Muscle of back (tissue), 11 donors: ENCODE measurements around the gene ANK3. TPM values are rescaled to one million over a fixed set of nuclear protein-coding genes. Genes with fewer than 3 reads are reported as not detected.
A peak's percentile ranks its signal among the peaks of the same experiment; 100 is the strongest.

Experiments
- DNase-seq, 3 donors: peaks; one replicate each; pipeline versions ENCODE4 v3.0.0 to v3.0.0-alpha.2; 2013
- polyA plus RNA-seq, 10 donors: library from polyadenylated mRNA; unstranded; fragments of 120-200 nt; gene quantifications; one replicate each; pipeline ENCODE4 v1.2.1, GENCODE V29; 2013; ENCODE audit not compliant: insufficient read length in 10 of 10

ANK3 gene
- polyA plus RNA-seq, 10 donors = 64.6 to 165 (median 101) TPM

DNA sequence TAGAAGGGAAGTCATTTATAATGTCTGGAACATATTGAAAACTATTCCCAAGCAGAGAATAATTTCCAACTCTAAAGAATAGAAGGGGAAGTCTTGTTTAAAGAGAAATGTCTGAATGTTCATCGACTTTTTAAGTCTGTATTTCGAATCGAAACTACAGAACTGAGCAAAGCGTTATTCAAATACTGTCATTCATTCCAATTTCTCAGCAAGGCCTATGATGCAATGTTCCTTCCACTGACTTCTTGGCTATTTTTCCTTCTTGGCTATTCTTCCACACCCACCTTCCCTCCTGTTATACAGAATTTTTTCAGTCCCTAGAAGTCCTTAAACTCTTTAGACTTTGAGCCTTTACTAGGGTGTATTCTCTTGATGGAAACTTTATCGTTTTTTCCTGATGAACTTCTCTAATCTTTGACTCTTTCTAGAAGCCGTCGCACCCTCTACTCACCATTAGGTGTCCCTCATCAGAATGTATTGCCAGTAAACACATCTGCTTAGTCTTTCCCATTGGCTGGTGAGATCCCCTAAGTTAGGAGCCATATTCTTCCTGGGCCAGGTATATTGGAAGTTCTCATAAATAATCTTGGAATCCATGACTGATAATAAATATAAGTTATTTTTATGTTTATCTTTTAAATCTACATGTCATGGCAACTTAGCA lies 247.6 kb downstream of the ANK3 start:
- peak in 2 of 3 donors; percentile 63 to 72 for DNase-seq

DNA sequence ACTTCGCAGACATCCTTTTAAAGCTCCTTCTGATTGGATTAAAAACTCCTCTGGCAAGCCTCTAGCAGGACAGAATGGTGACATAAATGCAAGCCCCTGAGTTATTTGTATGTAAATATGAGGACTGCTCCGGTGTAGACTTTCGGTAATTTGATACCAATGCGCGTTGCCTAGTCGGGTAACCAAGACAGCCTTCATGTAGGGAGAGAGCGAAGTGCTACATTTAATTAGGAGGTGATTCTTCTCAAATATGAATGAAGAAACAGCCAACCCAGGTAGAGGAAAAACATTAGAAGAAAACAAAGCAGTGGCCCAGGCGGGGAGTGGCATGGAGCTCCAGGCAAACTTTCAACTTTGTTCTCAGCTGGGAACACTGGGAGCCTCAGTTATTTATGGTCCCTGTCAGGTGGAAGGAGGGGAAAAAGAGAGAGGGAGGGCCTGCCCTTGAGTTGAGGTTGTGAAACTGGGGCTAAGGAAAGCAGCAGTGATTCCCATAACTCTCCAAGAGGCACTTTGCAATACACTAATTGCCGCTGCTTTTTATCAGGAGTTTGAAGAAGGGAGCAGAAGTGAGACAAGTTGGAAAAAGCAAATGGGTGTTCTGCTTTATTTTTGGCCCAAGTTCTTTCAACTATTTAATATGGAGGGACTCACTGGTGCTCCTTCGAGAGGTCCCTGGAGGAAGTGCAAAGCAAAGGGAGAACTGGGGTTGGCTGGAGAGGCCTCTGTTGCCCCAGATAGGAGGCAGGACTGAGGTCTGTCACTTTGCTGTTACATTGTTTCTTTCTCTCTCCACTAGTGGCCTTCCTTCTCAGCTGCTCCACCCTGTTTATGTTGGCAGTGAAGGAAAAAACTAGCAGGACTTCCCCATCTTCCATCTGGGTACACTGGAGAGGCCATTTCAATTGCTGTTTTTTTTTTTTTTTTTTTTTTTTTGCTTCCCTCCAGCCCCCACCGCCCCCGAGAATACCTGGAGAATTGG lies 248.7 kb downstream of the ANK3 start:
- peak; percentile 52 to 78 (median 58) for DNase-seq

DNA sequence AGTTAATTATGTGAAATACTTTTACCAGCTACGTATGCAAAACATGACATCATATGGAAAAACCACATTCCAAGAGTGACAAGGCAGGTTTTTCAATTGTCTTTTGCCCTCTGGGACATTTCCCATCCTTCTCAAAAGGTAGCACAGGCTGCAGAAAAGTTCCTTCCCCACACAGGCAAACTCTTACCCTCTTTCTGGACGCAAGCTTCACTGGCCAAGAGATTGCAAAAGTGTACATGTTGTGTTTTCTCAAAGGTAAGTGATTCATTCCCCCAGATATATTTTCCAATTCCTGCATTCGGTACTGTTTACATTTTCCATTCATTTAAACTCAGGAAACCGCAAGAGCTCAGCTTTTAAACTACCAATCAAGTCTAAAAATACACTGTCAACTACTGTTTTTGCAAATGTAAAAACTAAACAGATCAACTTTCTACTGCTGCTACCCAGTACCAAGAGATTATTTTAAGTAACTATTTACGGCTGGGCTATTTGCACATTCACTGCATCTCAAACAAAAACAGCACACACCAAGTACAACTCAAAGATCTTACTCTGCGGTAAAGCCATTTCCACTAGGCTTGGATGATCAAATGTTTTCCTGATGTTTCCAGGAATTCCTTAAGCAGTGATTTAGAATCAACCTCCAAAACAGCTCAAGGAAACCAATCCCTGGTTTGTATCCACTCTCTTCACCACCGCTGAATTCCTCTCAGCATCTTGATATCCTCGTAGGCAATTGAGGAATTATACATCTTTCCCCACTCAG lies 249.7 kb downstream of the ANK3 start:
- peak in 2 of 3 donors; percentile 35 to 66 for DNase-seq

DNA sequence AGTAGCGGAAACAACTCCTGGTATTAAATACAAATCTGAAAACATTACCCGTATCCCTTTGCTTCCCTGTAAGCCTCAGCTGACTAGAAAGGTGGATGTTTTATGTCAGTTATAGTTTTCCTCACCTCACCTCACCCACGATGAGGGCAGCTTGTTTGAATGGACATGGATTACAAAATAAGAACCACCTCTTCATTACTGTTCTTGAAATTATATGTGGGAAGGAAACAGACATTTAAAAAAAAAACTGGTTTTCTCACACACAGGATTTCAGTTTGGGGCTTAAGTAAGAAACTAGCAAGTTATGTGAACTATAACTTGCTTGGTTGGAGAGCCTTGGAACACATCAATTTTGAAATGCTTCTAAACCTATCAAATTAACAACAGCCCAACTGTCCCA lies 250.4 kb downstream of the ANK3 start:
- DNase-seq = no peak

DNA sequence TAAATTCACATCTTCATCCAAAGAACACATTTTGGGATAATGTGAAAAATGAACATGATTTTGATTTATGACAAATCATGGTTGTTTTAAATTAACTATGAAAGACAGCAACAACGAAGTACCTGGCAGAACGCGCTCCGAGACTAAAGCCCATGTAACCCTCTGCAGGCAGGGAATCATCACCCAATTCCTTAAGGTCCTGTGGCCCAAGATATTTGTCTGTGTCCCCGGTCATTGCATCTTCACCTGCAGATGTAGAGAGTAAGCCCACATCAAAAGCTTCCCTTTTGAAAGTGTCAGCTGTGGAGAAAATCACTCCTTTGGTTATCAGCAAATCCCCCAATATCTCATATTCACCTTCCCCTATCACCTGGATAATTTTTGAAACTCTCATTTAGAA lies 250.8 kb downstream of the ANK3 start:
- no peak for DNase-seq

DNA sequence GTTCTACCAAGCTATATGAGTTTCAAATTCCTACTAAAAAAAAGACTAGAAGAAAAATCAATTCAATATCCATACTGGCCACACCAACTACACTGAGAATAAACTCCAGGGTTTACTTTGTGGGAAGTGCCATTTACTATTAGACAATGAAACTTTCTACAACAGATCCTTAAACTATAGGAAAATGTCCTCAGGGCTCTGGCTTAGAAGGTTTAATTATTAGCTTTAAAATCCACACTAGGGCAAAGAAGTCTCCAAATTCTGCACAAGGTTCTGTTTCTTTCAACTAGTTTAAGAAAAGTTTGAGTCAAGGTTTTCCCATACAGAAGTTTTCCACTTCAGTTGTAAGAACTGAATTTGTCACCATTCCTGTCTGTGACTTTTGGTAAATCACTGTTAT lies 251.6 kb downstream of the ANK3 start:
- DNase-seq = no peak

DNA sequence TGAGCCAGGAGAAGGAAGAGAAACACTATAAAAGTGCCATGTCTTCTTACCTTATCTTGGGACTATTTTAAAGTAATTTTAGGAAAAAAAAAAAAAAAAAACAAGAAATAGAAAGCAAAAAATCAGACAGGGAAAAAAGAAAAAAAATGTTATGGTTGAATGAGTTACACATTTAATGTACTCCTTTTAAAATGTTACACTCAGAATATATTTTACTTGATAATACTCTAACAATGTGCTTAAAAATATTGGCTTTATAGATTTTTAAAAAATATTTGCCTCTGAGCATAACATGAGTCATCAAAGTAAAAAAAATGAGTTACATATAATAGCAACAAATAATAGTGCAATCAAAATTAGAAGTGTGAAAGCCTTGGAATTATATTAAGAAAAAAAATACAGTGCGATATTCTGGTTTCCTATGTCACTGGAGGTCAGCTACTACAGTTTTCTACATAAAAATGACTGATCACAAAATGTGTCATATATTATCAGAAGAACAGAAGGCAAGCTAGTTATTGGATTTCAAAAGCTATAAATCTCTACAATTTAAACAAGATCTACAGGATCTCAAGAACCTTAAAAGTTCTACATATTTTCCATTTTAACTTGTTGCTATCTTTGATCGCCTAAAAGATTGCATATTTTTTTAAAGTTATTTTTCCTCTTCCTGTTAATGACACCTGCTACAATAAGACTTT lies 252.2 kb downstream of the ANK3 start:
- DNase-seq = no peak

DNA sequence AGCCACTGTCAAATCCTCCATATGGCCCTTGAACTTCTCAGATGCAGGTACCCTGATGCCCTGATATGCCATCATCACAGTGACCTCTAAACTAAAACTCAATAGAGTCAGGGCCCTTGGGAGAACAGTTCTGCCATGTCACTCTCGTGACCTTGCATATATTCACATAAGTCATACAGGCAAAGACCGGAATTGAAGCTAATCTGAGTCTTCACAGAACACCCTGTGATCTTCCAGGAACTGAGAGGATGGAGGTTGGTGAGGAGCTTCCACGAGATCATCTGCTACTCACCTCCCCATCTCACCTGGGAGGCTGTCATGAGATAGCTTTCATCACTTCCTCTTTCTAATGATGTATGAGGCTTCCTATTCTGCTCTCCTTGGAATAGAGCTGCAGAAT lies 254.7 kb downstream of the ANK3 start:
- no peak for DNase-seq

DNA sequence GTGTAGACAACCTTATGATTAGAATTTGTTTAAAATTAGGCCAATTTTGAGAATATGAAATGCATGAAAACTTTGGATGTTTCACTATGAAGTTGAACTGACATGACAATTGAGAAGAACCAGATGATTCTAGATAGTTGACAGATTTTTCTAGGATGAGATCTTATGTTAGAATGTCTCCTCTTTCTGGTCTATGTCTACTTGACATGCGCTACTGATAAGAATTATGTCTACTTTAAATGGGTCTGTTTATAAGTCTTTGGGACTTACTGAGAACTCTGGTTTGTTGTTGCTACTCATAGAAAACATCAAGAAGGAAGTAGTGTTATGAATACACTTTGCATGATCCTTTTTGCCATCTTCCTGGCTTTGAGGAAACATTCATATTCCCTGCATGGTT lies 255.1 kb downstream of the ANK3 start:
- DNase-seq = no peak

DNA sequence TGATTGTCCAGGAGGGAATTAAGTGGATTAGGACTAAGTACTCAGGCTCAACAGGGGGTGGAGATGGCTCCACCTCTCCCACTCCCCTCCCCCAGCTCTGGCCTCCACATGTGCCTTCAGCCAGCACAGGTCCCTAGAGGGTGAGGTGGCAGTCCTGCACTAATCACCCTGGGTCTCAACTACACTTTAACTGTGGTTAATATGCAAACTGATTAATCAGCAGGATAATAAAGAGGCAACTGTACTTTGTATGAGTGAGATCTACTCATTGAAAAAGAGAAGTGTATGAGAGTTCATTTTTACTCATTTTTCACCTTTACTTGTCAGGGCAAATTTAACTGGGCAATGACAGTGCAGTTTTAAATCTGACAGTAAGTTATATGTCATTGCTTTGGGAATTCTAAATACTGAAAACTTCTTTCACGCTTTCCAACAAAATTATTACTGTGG lies 259.5 kb downstream of the ANK3 start:
- no peak for DNase-seq

DNA sequence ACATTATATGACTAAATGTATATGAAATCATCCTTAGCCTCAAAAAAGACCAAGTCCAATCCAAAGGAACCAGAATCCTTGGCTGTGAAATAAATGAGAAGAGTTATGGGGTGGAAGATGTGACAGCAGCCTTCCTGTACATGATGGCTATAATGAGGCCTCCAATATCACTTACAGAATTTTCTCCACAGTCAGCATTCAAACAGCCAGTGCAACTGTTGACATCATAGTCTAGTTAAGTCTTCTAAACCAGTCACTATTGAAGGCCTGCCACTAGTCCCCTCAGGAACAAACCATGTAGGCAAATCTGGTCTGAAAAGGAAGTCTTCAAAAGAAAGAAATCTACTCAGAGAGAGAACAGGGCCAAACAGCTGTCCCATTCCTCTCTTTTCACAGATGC lies 263.8 kb downstream of the ANK3 start:
- no peak for DNase-seq

DNA sequence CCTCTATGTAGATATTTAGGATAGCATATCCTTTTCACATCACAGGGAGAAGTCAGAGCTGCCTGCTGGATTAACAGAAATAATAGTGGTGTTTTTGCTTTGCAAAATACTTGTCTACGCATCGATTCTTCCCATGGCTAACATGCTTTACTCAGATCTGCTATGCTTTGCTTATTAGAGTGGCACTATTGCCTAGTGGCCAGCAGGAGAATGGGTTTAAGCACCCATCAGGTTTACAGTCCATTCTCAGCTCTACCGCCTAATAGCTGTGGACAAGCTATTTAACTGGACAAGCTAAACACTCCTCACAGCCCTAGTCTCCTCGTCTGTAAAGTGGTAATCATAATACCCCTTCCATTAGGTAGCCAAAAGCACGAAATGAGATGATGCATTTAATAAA lies 265.1 kb downstream of the ANK3 start:
- DNase-seq = no peak

DNA sequence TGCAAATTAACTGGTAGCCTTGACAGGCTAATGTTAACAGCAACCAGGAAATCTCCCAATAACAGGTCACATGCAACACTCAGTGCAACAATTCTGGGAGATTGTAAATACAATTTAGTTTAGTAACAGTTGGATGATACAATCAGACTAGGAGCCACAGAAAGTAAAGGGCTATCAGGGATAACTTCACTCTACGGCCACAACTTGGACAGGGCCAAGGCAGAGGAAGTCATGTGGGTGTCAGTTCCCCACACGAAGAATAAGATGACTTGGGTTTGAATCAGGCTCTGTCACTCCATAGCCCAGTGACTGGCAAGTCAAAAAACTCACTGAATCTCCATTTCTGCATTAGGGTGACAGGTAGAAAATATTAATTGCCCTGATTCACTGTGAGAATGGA lies 266.0 kb downstream of the ANK3 start:
- DNase-seq = no peak

DNA sequence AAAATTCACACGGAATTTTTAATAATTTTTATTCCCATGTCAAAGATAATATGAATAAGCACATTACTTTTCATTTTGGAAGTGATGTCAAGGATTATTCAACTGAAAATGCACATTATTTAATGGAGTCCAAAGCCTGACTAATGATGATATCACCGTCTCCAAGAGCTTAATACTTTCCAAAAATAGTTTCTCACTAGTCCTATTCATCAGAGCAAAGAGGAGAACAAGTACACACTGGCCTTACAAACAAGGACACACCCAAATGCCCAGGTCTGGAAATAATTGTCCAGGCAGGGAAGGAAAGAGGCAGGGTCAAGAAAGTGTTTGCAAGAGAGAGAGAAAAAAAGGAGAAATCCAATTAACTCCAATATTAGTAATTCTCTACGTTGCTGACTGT lies 266.5 kb downstream of the ANK3 start:
- peak in 2 of 3 donors; percentile 15 to 51 for DNase-seq

DNA sequence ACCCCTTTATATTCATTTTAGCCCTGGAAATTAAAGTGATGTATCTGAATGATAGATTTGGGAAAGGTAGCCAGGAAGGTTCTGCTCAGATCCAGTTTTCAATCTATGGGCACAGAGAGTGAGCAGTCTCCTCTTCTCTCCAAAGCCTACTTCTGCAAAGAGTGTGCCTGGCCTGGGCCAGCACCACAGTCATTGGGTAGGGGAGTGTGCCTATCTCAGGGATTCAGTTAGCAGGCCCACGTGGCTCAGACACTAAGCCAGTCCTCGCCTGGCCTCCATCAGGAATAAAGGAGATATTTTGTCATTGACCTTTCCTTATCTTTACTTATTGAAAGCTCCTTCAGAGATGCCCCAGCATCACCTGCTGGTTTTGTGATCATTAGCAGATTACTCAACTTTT lies 267.5 kb downstream of the ANK3 start:
- DNase-seq = no peak

DNA sequence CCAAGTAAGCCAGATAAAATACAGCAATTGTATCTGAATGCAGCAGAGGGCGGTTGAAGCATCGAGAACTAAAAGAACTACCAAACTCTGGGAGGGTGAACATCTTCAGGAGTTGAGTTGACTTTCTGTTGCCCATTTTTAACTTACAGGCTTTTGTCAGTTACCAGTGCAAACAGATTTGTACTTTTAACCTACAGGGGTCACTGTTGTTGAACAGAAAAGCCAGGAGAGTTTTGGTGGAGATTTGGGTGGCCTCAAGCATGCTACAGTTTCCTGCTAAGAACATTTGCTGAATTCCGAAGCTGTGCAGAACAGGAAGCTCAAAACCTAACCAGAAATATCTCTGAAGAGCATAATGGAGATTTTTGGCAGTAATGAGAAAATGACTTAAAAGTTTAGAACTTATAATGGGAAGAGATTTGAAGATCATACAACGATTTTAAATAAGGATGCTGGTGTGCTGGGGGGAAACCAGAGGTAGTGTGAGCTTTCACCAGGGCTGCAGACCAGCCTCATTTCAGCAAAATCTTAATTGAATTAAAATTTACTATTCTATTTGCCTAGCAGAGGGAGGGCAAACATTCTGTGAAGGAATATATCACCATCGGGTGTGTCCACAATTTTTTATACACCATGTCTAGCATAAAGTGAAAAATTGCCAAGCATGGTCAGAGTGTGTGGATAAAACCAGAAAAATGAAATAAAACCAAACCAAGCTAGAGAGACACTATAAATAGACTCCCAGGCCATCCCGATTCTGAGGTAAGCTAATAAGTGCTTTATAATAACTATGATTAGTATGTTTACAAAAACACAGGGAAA lies 274.7 kb downstream of the ANK3 start:
- DNase-seq = peak; percentile 40 to 56 (median 48)

DNA sequence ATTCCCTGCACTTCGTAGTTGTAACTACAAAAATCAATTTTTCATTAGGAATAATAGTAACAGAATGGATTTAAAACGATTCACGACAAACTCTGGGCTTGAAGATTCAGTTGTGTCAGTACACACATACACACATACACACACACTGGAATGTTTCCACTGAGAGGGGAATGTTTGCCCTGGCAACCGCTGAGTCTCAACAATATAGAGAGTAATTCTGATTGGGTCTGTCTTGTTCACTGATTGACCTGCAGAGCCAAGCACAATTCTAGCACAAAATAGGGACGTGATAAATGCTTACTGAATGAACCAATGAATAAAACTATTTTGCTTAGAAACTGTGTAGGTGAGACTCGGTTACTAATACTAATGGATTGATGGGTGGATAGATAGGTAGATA lies 278.9 kb downstream of the ANK3 start:
- no peak for DNase-seq

DNA sequence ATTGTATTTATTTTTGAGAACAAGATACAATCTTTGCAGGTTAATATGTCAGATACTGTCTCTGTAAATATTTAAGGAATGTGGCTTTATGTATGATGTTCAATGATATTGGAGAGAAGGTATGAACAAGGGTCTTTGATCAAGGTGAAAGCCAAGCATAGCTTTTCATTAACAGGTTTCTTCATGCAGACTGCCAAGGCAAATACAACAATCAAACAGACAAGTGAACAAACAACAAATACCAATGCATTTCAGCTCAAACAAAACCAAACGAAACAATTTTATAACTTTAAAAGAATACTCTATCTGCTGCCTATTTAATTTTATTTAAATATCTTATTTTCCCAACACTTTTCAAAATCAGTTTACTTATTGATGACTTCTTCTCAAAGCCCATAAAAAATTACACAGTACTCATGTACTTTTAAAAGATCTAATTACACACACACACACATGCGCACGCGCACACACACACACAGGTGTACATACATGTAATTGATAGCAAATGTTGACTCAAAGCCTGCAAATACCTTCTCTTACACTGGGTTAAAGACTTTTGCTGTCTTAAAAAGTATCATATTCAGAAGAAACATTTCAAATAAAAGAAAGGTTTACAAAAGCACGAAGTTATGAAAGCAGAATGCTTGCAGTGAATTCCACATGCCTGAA lies 282.2 kb downstream of the ANK3 start:
- no peak for DNase-seq

DNA sequence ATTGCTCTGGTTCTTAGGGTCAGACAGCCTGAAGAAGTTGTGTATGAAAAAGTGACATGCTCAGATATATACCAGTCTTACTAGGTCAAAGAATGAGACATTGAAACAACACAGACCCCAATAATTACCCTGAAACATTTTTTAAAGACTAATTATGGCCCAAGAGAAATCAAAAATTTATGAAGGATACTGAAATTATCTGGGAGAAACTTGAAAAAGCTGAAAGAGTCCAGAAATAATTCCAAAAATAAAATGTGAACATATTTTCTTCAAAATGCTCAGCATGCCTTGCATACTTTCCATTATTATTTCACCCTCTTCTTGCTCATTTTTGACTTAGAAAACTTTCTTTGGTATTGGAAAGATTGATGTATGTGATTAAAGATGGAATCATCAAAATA lies 284.4 kb downstream of the ANK3 start:
- peak in 1 of 3 donors; percentile 7 for DNase-seq

DNA sequence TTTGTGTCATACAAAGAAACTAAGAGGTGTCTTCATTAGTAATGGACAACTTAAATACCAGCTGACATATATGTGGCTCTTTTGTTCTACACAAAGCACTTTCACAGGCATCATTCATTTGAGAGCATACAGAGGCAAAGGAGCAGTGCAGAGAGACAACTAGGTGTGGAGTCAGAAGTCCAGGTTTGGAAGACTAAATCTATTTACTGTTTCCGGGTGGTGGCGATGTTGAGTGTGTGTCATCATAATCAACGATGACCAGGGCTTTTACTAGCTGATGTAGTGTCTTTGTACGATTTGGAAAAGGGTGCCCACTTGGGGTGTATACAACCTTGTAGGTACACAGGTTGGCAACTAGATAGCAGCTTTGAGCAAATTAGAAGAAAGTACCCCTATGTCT lies 287.9 kb downstream of the ANK3 start:
- DNase-seq = no peak
